HG03378 (cell line): ENCODE measurements around the gene SPDEF.

Experiments
- ATAC-seq: cut with Tn5 transposase; IDR thresholded peaks from one replicate; pipeline ENCODE4 v1.9.1; 2021; ENCODE audit warnings: mild to moderate bottlenecking, moderate library complexity; ENCODE audit not compliant: unreplicated experiment

Gene SPDEF

DNA sequence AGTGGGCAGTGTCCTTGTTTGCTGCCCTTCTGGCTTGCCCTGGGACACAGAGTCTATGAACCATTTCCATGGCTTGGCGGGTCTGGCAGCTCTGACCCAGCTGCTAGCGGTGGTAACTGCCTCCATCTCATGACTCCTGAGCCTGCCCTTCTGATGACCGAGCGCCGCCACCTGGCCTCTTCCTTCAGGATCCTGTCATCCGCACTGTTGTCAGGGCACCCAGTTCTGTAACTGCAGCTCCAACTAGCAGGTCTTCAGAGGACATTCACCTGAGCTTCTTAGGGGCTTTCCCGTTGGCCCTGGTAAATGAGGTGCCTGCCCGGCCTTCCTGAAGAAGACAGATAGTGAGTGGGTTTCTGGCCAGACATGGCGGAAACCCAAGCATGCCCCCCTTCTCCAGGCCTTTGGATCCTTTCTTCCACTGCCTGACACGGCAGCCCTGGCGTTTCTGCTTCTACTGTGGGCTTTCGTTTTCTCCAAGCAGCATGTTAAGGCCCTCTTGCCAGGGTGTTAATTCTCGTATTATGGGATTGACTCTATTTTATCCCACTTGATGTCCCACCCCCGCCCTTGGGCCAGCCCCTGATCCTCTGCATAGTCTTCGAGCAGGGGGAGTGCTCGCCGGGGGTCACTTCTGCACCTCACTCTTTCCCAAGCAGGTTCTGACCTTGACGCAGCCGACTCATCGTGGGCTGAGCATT, 65.6 kb downstream of the SPDEF start:
- ATAC-seq: no peak

DNA sequence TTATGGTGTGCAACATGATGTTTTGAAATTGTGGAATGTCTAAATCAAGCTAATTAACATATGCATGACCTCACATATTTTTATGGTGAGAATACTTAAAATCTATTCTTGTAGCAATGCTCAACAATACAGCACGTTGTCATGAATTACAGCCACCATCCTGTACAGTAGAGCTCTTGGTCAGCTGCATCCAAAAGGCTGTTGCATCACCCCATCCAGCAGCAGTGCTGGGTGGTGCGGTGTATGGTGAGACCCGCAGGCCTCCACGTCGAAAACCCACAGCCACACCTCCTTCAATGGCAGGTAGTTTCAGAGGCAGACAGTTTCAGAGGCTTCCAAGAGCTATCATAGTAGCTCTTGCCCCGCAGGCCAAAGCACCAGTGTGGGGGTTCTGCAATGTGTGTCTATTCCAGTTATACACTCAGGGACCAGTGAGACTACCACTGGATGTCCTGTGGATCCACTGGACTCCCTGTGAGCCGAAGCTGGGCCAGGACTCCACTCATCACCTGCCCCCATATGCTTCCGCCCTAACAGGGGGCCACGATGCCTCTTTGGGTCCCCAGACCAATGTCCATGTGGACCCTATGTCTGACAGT, 66.8 kb downstream of the SPDEF start:
- no peak for ATAC-seq
